ENCODE results near the gene RBP3. TPM values are rescaled to one million over a fixed set of nuclear protein-coding genes. Genes with fewer than 3 reads are reported as not detected.

RBP3 gene
- total RNA-seq, 1 experiment from 2014 or later, result not detected

- no peaks in the 10 kb centered on the region for H3K9me3 ChIP-seq (ENCODE audit: insufficient read depth, low read depth)
- H2AFZ ChIP-seq, result no peak overlapping the region
- no peaks in the 10 kb centered on the region for H4K20me1 ChIP-seq (ENCODE audit: insufficient read depth)
- no peak for TF ChIP-seq CTCF (conservative IDR thresholded peaks at IDR 0.05)
- TF ChIP-seq EZH2 (IDR thresholded peaks at IDR 0.05; ENCODE audit: low read depth), result no peak
- H3K36me3 ChIP-seq (ENCODE audit: low read depth), result no peaks in the 10 kb centered on the region
- DNase-seq, result no peak
- no peaks in the 10 kb centered on the region for H3K9me2 ChIP-seq (ENCODE audit: insufficient read depth)
- H3K4me3 ChIP-seq, result no peak overlapping the region
- CTCF ChIA-PET, result no interaction called here
- 0 out of 2 replicates have a peak, but pooled peaks cover 6% of the 10 kb centered on the region for H3K4me1 ChIP-seq (replicated peaks; ENCODE audit: insufficient read depth)
- H3K79me2 ChIP-seq (ENCODE audit: low read depth), result no peaks in the 10 kb centered on the region
- H3K27ac ChIP-seq, result no peak overlapping the region
- intact Hi-C loops (cut with micrococcal nuclease; ENCODE audit: unreplicated experiment), result no loop called here
- POLR2A ChIA-PET (ENCODE audit: unreplicated experiment), result no interaction called here
- H3K27me3 ChIP-seq (ENCODE audit: insufficient read depth, low read depth), result no peaks in the 10 kb centered on the region
- BruUV-seq (replicated peaks), result no TSS peak
- H3F3A ChIP-seq (ENCODE audit: insufficient read depth, low read depth), result no peaks in the 10 kb centered on the region
- H3K4me2 ChIP-seq, result no peak overlapping the region
Observed at GRCh38 chr10:47348661-47349470, 703 bp downstream of the RBP3 start.

DNA sequence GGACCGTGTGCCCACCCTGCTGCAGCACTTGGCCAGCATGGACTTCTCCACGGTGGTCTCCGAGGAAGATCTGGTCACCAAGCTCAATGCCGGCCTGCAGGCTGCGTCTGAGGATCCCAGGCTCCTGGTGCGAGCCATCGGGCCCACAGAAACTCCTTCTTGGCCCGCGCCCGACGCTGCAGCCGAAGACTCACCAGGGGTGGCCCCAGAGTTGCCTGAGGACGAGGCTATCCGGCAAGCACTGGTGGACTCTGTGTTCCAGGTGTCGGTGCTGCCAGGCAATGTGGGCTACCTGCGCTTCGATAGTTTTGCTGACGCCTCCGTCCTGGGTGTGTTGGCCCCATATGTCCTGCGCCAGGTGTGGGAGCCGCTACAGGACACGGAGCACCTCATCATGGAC lies 1.4 kb downstream of the RBP3 start:
- TF ChIP-seq EZH2 (IDR thresholded peaks at IDR 0.05; ENCODE audit: low read depth) (no peak), CTCF (conservative IDR thresholded peaks at IDR 0.05) (no peak)
- H3F3A ChIP-seq (ENCODE audit: insufficient read depth, low read depth), result no peaks in the 10 kb centered on the region
- H3K4me2 ChIP-seq, result no peak overlapping the region
- no peak overlapping the region for H3K27ac ChIP-seq
- no peaks in the 10 kb centered on the region for H3K9me3 ChIP-seq (ENCODE audit: insufficient read depth, low read depth)
- H3K4me1 ChIP-seq (replicated peaks; ENCODE audit: insufficient read depth), result 0 out of 2 replicates have a peak, but pooled peaks cover 6% of the 10 kb centered on the region
- no peak overlapping the region for H2AFZ ChIP-seq
- BruUV-seq (replicated peaks), result no TSS peak
- no peaks in the 10 kb centered on the region for H3K27me3 ChIP-seq (ENCODE audit: insufficient read depth, low read depth)
- intact Hi-C loops (cut with micrococcal nuclease; ENCODE audit: unreplicated experiment), result no loop called here
- CTCF ChIA-PET, result no interaction called here
- H3K4me3 ChIP-seq, result no peak overlapping the region
- no peak for DNase-seq
- POLR2A ChIA-PET (ENCODE audit: unreplicated experiment), result no interaction called here
- no peaks in the 10 kb centered on the region for H3K36me3 ChIP-seq (ENCODE audit: low read depth)
- H4K20me1 ChIP-seq (ENCODE audit: insufficient read depth), result no peaks in the 10 kb centered on the region
- H3K9me2 ChIP-seq (ENCODE audit: insufficient read depth), result no peaks in the 10 kb centered on the region
- H3K79me2 ChIP-seq (ENCODE audit: low read depth), result no peaks in the 10 kb centered on the region

GRCh38 chr10:47349941-47350371 lies 1.8 kb downstream of the RBP3 start:
- H3K79me2 ChIP-seq (ENCODE audit: low read depth), result no peaks in the 10 kb centered on the region
- no peaks in the 10 kb centered on the region for H3K27me3 ChIP-seq (ENCODE audit: insufficient read depth, low read depth)
- no TSS peak for BruUV-seq (replicated peaks)
- H3K9me2 ChIP-seq (ENCODE audit: insufficient read depth), result no peaks in the 10 kb centered on the region
- no peak overlapping the region for H2AFZ ChIP-seq
- no peaks in the 10 kb centered on the region for H3K36me3 ChIP-seq (ENCODE audit: low read depth)
- H4K20me1 ChIP-seq (ENCODE audit: insufficient read depth), result no peaks in the 10 kb centered on the region
- 0 out of 2 replicates have a peak, but pooled peaks cover 6% of the 10 kb centered on the region for H3K4me1 ChIP-seq (replicated peaks; ENCODE audit: insufficient read depth)
- H3F3A ChIP-seq (ENCODE audit: insufficient read depth, low read depth), result no peaks in the 10 kb centered on the region
- ChIA-PET CTCF (no interaction called here), POLR2A (ENCODE audit: unreplicated experiment) (no interaction called here)
- no peak overlapping the region for H3K4me2 ChIP-seq
- H3K9me3 ChIP-seq (ENCODE audit: insufficient read depth, low read depth), result no peaks in the 10 kb centered on the region
- TF ChIP-seq CTCF (conservative IDR thresholded peaks at IDR 0.05) (no peak), EZH2 (IDR thresholded peaks at IDR 0.05; ENCODE audit: low read depth) (no peak)
- H3K27ac ChIP-seq, result no peak overlapping the region
- DNase-seq, result no peak
- no peak overlapping the region for H3K4me3 ChIP-seq
- intact Hi-C loops (cut with micrococcal nuclease; ENCODE audit: unreplicated experiment), result no loop called here
